T47D (cell line): ENCODE measurements around the gene KCNIP2.

Experiments used
- DNase-seq, 2 experiments: peaks; one replicate each; pipeline versions ENCODE4 v3.0.0 to v3.0.0-alpha.2; 2011 to 2012; ENCODE audit warnings: low read depth in 1 of 2, low spot score in 1 of 2
- JUND ChIP-seq: IDR thresholded peaks from 2 replicates; pipeline ENCODE4 v1.6.1; 2012; ENCODE audit warnings: low read depth
- in situ Hi-C: cut with HindIII; loops from 2 replicates; pipeline ENCODE4 v1.10.0; 2016; ENCODE audit warnings: low sequenced_read_pairs, low pct_unique_long_range_greater_than_20kb

KCNIP2 gene

DNA sequence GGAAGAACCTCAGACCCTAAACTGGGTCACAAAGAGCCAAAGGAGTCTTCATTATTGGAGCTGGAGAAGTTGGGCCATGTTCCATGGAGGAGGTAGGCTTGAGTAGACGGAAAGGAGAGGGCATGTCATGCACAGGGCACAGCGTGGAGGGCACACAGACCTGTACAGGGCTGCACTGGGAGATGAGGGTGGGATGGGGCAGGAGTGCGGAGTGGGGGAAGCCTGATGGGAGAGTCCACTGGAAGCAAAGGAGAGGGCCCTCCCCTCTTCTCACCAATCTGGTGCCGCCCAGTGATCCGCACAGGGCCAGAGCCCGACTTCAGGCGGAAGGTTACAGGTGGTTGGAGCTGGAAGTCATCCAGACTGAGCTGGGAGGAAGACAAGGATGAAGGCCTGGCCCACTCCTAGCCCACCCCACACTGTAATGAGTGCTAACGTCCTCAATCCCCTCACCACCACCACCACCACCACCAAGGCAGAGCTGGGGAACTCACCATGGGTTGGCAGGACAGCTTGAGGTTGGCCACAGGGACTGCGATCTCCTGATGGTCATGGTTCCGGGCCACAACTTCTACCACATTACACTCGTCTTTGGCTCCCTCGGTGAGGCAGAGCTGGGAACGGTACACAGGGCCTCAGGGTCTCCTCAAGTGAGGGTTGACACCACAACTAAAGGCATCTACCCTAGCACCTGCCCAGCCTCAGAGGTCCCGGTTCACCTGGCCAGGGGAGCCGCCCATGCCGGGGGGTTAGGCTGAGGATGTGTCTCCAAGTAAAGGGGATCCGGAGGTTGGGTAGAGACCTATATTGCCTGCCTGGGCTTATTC is 61.4 kb downstream of the KCNIP2 start:
- in situ Hi-C loops = no loop called here
- no peak for DNase-seq
- no peak for TF ChIP-seq JUND

DNA sequence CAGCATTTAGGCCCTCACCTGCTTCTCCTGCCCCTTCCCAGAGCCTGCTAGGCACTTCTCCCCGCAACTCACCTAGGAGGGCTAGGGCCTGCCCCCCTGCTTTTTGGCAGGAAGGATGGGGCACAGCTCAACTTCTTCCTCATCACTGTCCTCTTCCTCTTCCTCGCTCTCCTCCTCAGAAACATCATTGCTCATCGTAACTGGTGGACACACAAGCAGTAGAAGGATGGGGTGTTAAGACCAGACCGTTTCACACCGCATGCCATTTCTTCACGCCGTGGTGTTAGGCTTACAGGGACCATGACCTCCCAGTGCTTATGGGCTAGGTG is 62.0 kb downstream of the KCNIP2 start:
- in situ Hi-C loops = no loop called here
- no peak for DNase-seq
- TF ChIP-seq JUND = no peak

DNA sequence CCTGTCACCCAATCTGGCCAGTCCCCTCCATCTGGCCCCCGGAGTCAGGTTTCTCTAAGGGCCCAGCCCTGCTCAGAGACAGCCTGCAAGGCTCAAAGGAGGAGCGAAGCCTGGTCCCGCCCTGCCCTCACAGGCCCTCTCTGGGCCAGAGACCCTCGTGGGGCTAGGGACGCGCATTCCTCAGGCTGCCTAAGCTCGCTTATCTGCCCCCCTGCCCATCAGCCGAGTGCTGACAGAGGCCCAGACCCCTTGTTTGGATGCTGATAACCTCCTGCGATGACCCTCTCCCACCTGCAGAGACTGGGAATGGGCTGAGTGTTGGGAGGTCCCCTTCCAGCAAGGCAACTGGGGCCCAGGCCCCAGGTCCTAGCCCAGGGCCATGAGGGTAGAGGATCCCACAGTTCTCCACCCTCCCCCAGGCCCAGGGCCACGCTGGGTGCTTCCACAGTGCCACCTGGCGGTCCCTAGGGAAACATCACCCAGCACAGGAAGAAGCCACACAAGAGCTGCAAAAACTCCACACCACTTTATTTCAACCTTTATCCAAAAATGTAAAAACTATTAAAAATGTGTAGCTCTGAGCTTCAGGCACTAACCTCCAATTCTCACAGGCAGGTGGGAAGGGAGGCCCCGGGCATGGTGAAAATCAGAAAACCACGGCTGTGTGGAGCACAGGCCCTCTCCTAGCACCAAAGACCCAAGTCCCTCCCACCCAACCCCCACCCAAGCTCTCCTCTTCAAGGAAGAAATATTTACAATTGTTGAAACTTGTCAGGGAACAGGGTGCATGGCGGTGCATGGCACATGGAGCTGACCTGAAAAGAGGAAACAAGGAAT is 62.6 kb downstream of the KCNIP2 start:
- TF ChIP-seq JUND = no peak
- peak; percentile 79 to 94 for DNase-seq
- in situ Hi-C loops = no loop called here

DNA sequence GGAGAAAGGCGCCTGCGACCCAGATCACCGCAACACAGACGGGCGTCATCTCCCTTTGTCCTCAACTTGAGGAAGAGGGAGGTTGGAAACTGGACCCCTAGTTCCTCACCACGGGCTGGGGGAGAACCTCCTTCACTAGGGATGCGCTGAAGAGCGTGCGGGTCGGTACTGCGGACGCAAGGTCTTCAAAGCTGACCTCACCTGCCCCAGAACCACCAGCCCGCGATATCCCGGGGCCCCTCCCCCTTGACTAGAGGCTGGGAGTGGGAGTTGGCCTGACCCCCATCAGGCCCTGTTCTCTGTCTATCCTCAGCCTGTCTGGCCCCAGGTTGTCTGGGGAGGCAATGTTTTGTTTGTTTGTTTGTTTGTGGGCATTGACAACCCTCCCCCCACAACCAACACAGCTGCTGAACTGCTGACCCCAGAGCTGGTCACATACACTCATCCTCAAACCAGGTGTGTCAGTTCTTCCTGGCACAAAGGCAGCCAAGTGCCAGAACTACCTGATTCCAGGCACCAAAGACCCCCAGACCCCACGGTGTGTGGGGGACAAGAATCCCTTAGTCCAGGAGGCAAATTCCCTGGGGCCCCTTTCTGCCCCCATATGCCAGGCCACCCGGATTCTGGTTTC is 63.3 kb downstream of the KCNIP2 start:
- TF ChIP-seq JUND = no peak
- DNase-seq = peak in 1 of 2 experiments; percentile 18
- in situ Hi-C loops = no loop called here

DNA sequence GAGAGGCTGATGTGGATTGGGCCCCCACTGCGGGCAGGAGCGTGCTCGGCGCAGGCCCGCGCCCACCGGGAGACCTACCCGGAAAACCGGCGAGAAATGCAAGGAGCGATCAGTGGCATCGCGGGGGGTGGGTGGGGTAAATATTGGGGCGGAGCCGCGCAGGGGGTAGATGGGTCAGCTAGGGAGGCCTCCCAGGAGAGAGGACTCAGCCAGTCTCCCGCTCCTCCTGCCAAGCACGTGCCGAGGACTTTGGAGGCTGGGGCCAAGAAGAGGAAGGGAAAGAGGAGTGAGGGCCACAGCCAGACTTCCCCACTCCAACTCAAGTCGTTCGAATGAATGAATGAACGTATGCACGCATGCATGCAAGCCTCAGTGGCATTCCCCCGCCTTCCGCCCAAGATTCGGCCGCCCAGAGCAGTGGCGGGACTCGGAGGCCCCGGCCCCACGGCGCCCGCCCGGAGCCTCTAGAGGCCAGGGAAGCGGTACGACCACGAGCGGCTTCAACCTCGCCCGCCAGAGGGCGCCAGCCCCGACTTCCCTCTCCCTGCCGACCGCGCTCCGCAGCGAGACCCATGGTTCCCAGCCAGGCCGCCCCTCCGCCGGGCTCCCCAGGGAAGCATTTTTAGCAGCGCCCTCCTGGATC is 63.9 kb downstream of the KCNIP2 start:
- peak; percentile 79 to 92 for DNase-seq
- in situ Hi-C loops = no loop called here
- no peak for TF ChIP-seq JUND

DNA sequence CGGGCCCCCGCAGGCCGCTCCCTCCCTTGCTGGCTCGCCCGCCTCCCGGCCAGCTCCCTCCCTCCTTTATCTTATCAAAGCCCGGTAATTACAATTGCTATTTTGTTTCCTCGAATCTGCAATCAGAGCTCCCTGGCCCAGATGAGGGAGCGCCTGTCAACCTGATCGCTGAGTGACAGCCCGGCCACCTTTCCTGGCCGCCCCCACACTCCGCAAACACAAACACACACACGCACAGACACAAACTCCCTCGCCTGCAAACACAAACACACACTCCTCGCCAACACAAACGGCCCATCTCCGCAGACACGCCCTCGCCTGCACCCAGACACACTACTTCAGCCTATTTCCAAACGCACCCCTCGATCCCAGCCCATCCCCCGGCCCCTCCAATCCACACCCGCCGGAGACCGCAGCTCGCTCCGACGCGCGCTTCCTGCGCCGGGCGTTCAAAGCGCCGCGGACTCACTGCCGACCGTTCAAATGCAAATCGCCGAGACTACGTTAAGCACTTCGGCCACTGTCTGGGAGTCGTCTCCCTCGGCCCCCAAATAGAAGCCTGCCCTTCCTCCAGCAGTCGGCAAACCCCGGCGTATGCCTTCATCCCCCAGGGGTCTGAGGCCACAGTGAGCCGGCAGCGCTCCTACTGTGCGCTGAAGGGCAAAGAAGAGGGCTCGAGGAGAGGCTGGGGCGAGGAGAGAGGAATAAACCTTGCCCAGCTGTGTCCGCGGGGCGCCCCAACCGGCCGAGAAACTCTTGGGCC is 64.6 kb downstream of the KCNIP2 start:
- peak in 1 of 2 experiments; percentile 41 for DNase-seq
- no peak for TF ChIP-seq JUND
- in situ Hi-C loops = no loop called here

DNA sequence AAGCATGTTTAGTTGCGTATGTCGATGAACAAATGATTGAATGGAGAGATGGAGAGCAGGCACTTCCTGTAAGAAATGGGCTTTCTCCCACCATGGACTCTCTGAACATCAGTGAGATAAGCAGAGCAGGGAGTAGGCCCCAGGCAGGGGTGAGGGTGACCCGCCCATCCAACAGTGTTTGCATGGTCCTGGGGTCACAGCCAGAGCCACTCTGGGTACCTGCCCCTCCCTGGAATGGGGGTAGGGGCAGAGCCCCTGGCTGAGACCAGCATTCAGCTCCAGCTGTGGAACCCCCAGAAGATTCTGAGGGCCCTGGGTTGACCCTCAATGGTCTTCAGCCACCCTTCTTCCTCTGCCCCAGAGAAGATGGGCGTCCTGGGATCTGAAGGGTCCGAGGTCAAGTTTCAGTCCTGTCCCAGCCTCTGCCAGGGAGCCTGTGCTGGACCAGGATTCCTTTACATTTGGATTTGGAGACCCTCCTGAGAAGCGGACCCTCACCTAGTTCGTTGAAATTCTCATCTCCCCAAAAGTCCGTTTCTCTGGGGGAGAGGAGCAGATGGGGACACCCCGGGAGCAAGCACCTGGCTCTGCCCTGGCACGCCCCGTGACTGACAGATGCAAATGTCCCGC is 65.3 kb downstream of the KCNIP2 start:
- in situ Hi-C loops = no loop called here
- TF ChIP-seq JUND = no peak
- DNase-seq = no peak

DNA sequence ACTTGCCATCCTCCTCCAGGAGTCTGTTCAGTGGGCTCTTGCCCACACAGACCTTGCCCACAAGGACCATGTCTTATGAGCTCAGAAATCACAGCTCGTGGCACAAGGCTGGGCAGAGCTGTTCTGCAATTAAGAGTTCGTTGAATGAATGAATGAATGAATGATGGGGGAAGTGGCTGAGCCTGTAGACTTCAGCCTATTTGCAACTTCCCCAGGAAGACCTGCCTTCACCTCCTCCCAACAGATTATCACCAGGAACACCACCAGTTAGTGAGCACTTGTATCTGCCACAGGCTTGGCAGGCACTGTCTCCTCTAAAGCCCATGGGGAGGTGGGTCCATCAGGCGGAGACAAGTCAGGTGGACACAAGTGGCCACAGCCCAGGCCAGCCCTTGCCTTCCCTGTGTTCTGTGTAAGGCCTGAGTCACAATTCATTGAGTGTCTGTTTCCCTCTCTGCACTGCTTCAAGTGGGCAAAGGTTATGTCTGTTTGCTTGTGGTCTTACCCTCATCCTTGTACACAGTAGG is 65.9 kb downstream of the KCNIP2 start:
- no peak for DNase-seq
- TF ChIP-seq JUND = no peak
- in situ Hi-C loops = no loop called here

DNA sequence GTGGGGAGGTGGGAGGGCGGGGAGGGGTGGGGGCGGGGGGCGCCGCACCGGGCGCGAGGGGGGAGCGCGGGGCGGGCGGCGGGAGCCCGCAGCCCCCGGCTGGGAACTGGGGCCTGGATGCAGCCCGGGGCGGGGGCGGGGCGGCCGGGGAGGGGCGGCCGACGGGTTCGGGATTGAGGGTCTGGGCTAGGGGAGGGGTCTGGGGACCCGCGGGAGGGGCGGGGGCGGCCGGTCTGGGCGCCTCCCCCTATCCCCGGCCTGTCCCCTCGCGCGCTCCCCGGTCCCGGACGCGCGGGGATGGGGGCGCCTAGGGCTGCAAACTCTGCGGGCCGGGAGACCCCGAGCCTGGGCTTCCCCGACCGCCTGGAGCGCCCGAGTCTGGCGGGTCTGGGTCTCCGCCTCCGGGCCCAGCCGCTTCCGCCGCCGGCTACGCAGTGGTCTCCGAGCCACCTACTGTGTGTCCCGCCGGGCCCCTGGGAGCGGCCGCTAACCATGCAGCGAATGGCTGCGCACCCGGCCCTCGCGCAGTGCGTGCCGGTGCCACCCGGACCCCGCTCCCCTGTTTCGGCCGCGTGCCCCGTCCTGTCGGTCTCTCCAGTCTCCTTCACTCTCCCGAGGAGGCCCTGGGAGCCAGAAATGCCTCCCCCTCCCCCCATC is 67.3 kb downstream of the KCNIP2 start:
- in situ Hi-C loops = no loop called here
- DNase-seq = no peak
- no peak for TF ChIP-seq JUND
